OCI-LY1 (cell line): Measurements from ENCODE around the gene RABGEF1.

ENCODE experiments used
- EZH2 ChIP-seq: fragments of 200-600 bp; sonication (generic), shearing (Covaris generic); IDR thresholded peaks from 2 replicates; pipeline ENCODE4 v1.8.0; 2017; ENCODE audit warnings: borderline replicate concordance, mixed run types, mild to moderate bottlenecking, antibody characterized with exemption, low read length, moderate library complexity, mixed read lengths
- TF ChIP-seq, protein P1 (sequence below): fragments of 200-600 bp; sonication (generic), shearing (Covaris generic); IDR thresholded peaks from 2 replicates; pipeline ENCODE4 v1.5.1; 2017; ENCODE audit warnings: mild to moderate bottlenecking, antibody characterized with exemption, low read length, moderate library complexity, mixed read lengths

DNA sequence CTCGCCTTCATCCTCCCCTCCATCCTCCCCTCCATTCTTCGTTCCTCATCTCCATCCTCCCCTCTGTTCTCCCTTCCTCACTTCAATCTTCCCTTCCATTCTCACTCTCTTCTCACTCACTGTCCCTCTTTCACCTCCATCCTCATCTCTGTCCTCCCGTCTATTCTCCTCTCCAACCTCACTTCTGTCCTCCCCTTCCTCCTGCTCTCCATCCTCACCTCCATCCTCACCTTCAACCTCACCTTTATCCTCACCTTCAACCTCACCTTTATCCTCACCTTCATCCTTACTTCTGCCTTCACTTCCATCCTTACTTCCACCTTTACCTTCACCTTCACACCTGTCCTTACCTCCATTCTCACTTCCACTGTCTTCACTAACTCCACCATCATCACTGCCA, 11.3 kb upstream of the RABGEF1 start:
- TF ChIP-seq, protein P1, sequence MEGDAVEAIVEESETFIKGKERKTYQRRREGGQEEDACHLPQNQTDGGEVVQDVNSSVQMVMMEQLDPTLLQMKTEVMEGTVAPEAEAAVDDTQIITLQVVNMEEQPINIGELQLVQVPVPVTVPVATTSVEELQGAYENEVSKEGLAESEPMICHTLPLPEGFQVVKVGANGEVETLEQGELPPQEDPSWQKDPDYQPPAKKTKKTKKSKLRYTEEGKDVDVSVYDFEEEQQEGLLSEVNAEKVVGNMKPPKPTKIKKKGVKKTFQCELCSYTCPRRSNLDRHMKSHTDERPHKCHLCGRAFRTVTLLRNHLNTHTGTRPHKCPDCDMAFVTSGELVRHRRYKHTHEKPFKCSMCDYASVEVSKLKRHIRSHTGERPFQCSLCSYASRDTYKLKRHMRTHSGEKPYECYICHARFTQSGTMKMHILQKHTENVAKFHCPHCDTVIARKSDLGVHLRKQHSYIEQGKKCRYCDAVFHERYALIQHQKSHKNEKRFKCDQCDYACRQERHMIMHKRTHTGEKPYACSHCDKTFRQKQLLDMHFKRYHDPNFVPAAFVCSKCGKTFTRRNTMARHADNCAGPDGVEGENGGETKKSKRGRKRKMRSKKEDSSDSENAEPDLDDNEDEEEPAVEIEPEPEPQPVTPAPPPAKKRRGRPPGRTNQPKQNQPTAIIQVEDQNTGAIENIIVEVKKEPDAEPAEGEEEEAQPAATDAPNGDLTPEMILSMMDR: no peak
- TF ChIP-seq EZH2: no peak
